Hepatocyte (in vitro differentiated cells): ENCODE results near the gene RPL26.

ENCODE experiments used
- CTCF ChIP-seq: fragments of 200-600 bp; sonication (generic); IDR thresholded peaks from 2 replicates; pipeline ENCODE4 v1.5.1; 2016; ENCODE audit warnings: antibody characterized with exemption, mild to moderate bottlenecking; ENCODE audit not compliant: poor library complexity
- EZH2 ChIP-seq: fragments of 200-600 bp; sonication (generic); IDR thresholded peaks from 2 replicates; pipeline ENCODE4 v1.6.1; 2016; ENCODE audit warnings: antibody characterized with exemption, mild to moderate bottlenecking, borderline replicate concordance
- EZH2phosphoT487 ChIP-seq: fragments of 200-600 bp; sonication (generic); IDR thresholded peaks from one replicate; pipeline ENCODE4 v1.6.1; 2018; ENCODE audit warnings: antibody characterized with exemption, mild to moderate bottlenecking, low read depth, moderate library complexity; ENCODE audit not compliant: unreplicated experiment, severe bottlenecking

- TF ChIP-seq CTCF (no peak), EZH2phosphoT487 (no peak), EZH2 (no peak)
These were observed 22.2 kb downstream of the RPL26 start for GRCh38 chr17:8360751-8361150.
